Pancreas (tissue), 10 donors: Measurements from ENCODE around the gene ESPNL. TPM values are rescaled to one million over a fixed set of nuclear protein-coding genes. Genes with fewer than 3 reads are reported as not detected.
A peak's percentile ranks its signal among the peaks of the same experiment; 100 is the strongest.

Source experiments
- ATAC-seq, 4 donors: fragments of 200-7000 bp; cut with Tn5 transposase; one replicate each; pipeline versions ENCODE4 v1.8.0 to v1.9.1; 2020; ENCODE audit warnings: mild to moderate bottlenecking in 4 of 4, moderate library complexity in 4 of 4
- DNase-seq, 6 donors: peaks; one replicate each; pipeline ENCODE4 v3.0.0-alpha.2; 2020
- FAIRE-seq: peaks from 2 replicates; lab custom pipeline; 2012; peaks lifted over from hg19 to GRCh38; lab: Jason Lieb, UNC
- H3K27ac ChIP-seq, 4 donors: fragments of 200-600 bp; sonication (generic); 1 replicate in 3 of 4; 2 replicates in 1 of 4; pipeline versions ENCODE4 v1.5.0 to v1.8.0; 2020
- H3K27me3 ChIP-seq, 4 donors: fragments of 200-600 bp; one replicate each; pipeline ENCODE4 v1.8.0; 2021
- H3K36me3 ChIP-seq, 3 donors: fragments of 200-600 bp; sonication (generic) in 1 of 3; one replicate each; pipeline versions ENCODE4 v1.5.0 to v1.8.0; 2020 to 2021
- H3K4me1 ChIP-seq, 3 donors: fragments of 200-600 bp; one replicate each; pipeline ENCODE4 v1.8.0; 2021
- H3K4me3 ChIP-seq, 4 donors: fragments of 200-600 bp; sonication (generic) in 2 of 4; one replicate each; pipeline versions ENCODE4 v1.5.0 to v1.8.0; 2020 to 2021
- H3K9me3 ChIP-seq, 4 donors: fragments of 200-600 bp; one replicate each; pipeline ENCODE4 v1.8.0; 2021
- WGBS, 2 donors: extraction: QIAGEN DNeasy Blood & Tissue Kit; methylation state at CpG; one replicate each; pipeline ENCODE4 v1.1.7; 2013; 5-methylcytosine and 5-hydroxymethylcytosine counted together
- intact Hi-C, 3 donors: fragments of 100-400 bp; cut with DNase I; formaldehyde crosslinking; loops; one replicate each; pipeline versions ENCODE4 v1.11.1 to v1.14.2; 2022
- polyA plus RNA-seq, 2 donors: library from polyadenylated mRNA; stranded (reverse); fragments of 200-250 nt; gene quantifications; one replicate each; pipeline ENCODE4 v1.2.3, GENCODE V29; 2013
- total RNA-seq, 6 donors: library from RNA; stranded (reverse); fragmentation: NEBNext Ultra II Directional in 4 of 6; extraction: Animal tissue kit (Norgen Biotek cat#: 25700) in 4 of 6; gene quantifications; one replicate each; pipeline versions ENCODE4 v1.2.1 to v1.2.4, GENCODE V29; 2021 to 2023
- TF ChIP-seq, protein P1 (sequence below), 4 donors: fragments of 200-600 bp; sonication (generic) in 3 of 4; IDR thresholded peaks; one replicate each; pipeline versions ENCODE4 v1.5.0 to v1.8.0; 2021; ENCODE audit warnings: antibody characterized with exemption in 4 of 4
- donor health status: healthy with polysubstance abuse.
- donor health status: DM: no; HTN: no; CAD: no; lungs with moderate emphysema.
- donor health status: DM: no; HTN: no; CAD: no.
- donor health status: control.
- donor health status: control.
- donor health status: Bipolar disorder and iron deficiency.
- donor health status: DM: yes; HTN: yes; CAD: no.
- donor health status: DM: no; HTN: no; CAD: no.
- donor health status: DM: no; HTN: no; CAD: no.
- donor health status: DM: yes; HTN: yes; CAD: no.

ESPNL gene
- total and polyA plus RNA-seq, 8 donors: 0.05 to 0.72 (median 0.25) TPM; not detected in 1

- FAIRE-seq (no peak), DNase-seq (peak in 1 of 6 donors; percentile 5), ATAC-seq (no peak)
- TF ChIP-seq, protein P1, sequence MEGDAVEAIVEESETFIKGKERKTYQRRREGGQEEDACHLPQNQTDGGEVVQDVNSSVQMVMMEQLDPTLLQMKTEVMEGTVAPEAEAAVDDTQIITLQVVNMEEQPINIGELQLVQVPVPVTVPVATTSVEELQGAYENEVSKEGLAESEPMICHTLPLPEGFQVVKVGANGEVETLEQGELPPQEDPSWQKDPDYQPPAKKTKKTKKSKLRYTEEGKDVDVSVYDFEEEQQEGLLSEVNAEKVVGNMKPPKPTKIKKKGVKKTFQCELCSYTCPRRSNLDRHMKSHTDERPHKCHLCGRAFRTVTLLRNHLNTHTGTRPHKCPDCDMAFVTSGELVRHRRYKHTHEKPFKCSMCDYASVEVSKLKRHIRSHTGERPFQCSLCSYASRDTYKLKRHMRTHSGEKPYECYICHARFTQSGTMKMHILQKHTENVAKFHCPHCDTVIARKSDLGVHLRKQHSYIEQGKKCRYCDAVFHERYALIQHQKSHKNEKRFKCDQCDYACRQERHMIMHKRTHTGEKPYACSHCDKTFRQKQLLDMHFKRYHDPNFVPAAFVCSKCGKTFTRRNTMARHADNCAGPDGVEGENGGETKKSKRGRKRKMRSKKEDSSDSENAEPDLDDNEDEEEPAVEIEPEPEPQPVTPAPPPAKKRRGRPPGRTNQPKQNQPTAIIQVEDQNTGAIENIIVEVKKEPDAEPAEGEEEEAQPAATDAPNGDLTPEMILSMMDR (IDR thresholded peaks at IDR 0.05): no peak
- intact Hi-C loops: no loop called here
- no peak overlapping the region for H3K27ac ChIP-seq
- H3K27me3 ChIP-seq: no peaks in the 10 kb centered on the region
- 88 to 92% methylated on average over 10 of the region's 10 CpGs for WGBS, 2 donors
- no peak overlapping the region for H3K4me3 ChIP-seq
- H3K4me1 ChIP-seq: no peaks in the 10 kb centered on the region
- no peaks in the 10 kb centered on the region for H3K9me3 ChIP-seq
- H3K36me3 ChIP-seq: no peaks in the 10 kb centered on the region
Measured at GRCh38 chr2:238102865-238103264, 2.7 kb downstream of the ESPNL start.

- intact Hi-C loops: no loop called here
- ATAC-seq (no peak), DNase-seq (peak in 4 of 6 donors; percentile 1 to 63 (median 8))
Measured at GRCh38 chr2:238103465-238104225, 3.5 kb downstream of the ESPNL start.

DNA sequence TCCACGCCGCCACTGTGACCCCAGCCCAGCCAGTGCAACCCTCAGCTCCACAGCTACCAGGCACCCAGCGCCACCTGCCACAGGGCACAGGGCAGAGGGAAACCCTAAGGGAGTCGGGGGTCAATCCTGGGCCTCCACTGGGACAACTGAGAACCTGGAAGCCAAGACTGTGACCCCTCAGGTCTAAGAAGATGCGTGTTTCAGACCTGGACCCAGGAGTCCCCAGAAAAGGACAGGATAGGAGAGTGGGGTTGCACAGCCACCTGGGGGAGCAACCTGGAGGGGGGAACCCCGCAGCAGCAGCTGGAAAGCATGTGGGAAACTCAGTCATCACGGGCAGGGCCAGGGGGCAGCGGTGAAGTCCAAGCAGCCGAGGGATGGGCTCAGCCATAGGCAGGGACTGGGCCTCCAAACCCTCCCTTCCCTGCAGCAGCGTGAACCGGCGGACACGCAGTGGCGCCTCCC, 4.1 kb downstream of the ESPNL start:
- Histone ChIP-seq H3K4me1 (no peaks in the 10 kb centered on the region), H3K4me3 (no peak overlapping the region), H3K9me3 (no peaks in the 10 kb centered on the region), H3K27ac (no peak overlapping the region), H3K27me3 (no peaks in the 10 kb centered on the region), H3K36me3 (no peaks in the 10 kb centered on the region)
- FAIRE-seq: no peak
- 90 to 95% methylated on average over 14 of the region's 14 CpGs for WGBS, 2 donors
- intact Hi-C loops: no loop called here
- peak in 3 of 6 donors; percentile 1 to 45 (median 12) for DNase-seq
- no peak for ATAC-seq
- TF ChIP-seq, protein P1 (IDR thresholded peaks at IDR 0.05): no peak

More at GRCh38 chr2:238103465-238104225, 3.5 kb downstream of the ESPNL start:
- Histone ChIP-seq H3K9me3 (no peaks in the 10 kb centered on the region), H3K27me3 (no peaks in the 10 kb centered on the region), H3K4me3 (no peak overlapping the region), H3K36me3 (no peaks in the 10 kb centered on the region), H3K27ac (no peak overlapping the region), H3K4me1 (no peaks in the 10 kb centered on the region)
- TF ChIP-seq, protein P1 (IDR thresholded peaks at IDR 0.05): no peak
- no peak for FAIRE-seq
- 84 to 90% methylated on average over 18 of the region's 18 CpGs for WGBS, 2 donors

DNA sequence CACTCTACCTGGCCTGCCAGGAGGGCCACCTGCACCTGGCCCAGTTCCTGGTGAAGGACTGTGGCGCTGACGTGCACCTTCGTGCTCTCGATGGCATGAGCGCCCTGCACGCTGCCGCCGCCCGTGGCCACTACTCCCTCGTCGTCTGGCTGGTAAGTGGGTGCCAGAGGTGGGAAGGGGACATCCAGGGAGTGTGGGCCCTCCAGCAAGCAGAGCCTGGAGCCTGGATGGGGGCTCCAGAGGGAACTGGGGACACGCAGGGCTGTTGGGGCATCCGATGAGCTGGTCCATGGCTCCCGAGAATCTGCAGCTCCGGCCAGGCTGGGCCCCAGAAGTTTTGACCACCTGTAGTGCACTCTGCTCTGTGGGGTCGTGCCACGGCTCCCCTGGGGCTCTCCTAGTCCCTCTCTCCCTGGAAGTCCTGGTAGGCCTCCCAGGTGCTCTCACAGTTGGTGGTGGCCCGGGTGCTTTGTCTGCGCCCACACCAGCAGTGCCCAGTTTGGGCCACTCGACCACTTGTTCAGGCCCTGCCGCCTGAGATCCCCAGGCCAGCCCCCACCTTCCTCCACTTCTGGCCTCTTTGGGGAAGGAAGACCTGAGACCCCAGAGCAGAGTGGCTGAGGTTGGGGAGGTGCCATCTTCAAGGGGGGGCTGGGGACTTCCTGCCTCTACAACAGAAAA, 4.7 kb downstream of the ESPNL start:
- Histone ChIP-seq H3K27ac (no peak overlapping the region), H3K4me1 (no peaks in the 10 kb centered on the region), H3K27me3 (no peaks in the 10 kb centered on the region), H3K9me3 (no peaks in the 10 kb centered on the region), H3K4me3 (no peak overlapping the region), H3K36me3 (no peaks in the 10 kb centered on the region)
- WGBS, 2 donors: 93 to 95% methylated on average over 21 of the region's 21 CpGs
- intact Hi-C loops: no loop called here
- peak in 4 of 6 donors; percentile 1 to 68 (median 32) for DNase-seq
- TF ChIP-seq, protein P1 (IDR thresholded peaks at IDR 0.05): no peak
- no peak for ATAC-seq
- no peak for FAIRE-seq
